A549 (cell line): ENCODE measurements around the gene STRA8. TPM values are rescaled to one million over a fixed set of nuclear protein-coding genes. Genes with fewer than 3 reads are reported as not detected.

ENCODE experiments used
- ATAC-seq, 2 experiments: fragments of 200-7000 bp in 1 of 2; fragments of >200 bp in 1 of 2; cut with Nextera tagmentation in 1 of 2; cut with Tn5 transposase in 1 of 2; 3 replicates each; pipeline versions ENCODE4 v1.8.0 to v1.9.1; 2018 to 2020; ENCODE audit warnings: mild to moderate bottlenecking in 1 of 2, moderate library complexity in 1 of 2
- CTCF ChIA-PET: fragments of 300-600 bp; sonication (Branson Sonifier 250); formaldehyde crosslinking; extraction: SDS; loops from one replicate; lab custom pipeline; 2021; ENCODE audit warnings: antibody characterized with exemption, inconsistent platforms; lab: Yijun Ruan, JAX
- POLR2A ChIA-PET: fragments of 350-600 bp; formaldehyde crosslinking; extraction: SDS; loops from one replicate; lab custom pipeline; 2021; ENCODE audit warnings: antibody characterized with exemption, inconsistent platforms; lab: Yijun Ruan, JAX
- DNase-seq, 2 experiments: peaks; one replicate each; pipeline versions ENCODE4 v3.0.0 to v3.0.0-alpha.2; 2011 to 2016; ENCODE audit warnings: low read depth in 1 of 2, low spot score in 1 of 2
- FAIRE-seq: peaks from 2 replicates; lab custom pipeline; 2011; peaks lifted over from hg19 to GRCh38; lab: Jason Lieb, UNC
- H3K27ac ChIP-seq, 2 experiments: fragments of >200 bp; sonication (Bioruptor Twin); formaldehyde crosslinking; 3 replicates each; pipeline ENCODE4 v1.5.1; 2016 to 2017
- H3K4me1 ChIP-seq: fragments of >200 bp; sonication (Bioruptor Twin); formaldehyde crosslinking; 3 replicates; pipeline ENCODE4 v1.6.1; 2016
- H3K4me2 ChIP-seq: fragments of >200 bp; sonication (Bioruptor Twin); formaldehyde crosslinking; 3 replicates; pipeline ENCODE4 v1.6.1; 2016
- H3K4me3 ChIP-seq: fragments of >200 bp; sonication (Bioruptor Twin); formaldehyde crosslinking; 3 replicates; pipeline ENCODE4 v1.5.1; 2016
- H3K9me3 ChIP-seq: fragments of >200 bp; sonication (Bioruptor Twin); formaldehyde crosslinking; 3 replicates; pipeline ENCODE4 v1.6.1; 2016
- ELK1 ChIP-seq: fragments of 150-350 bp; IDR thresholded peaks from 2 replicates; pipeline ENCODE4 v1.6.1; 2014; ENCODE audit warnings: low read depth, mild to moderate bottlenecking, low read length
- EP300 ChIP-seq, 2 experiments: fragments of >200 bp; sonication (Bioruptor Twin); formaldehyde crosslinking; IDR thresholded peaks; 2 replicates in 1 of 2; 3 replicates in 1 of 2; pipeline ENCODE4 v1.6.1; 2016 to 2017
- GATA3 ChIP-seq: IDR thresholded peaks from 2 replicates; pipeline ENCODE4 v1.6.1; 2012; ENCODE audit warnings: borderline replicate concordance
- HES2 ChIP-seq: fragments of >200 bp; sonication (Bioruptor Twin); formaldehyde crosslinking; IDR thresholded peaks from 2 replicates; pipeline ENCODE4 v1.6.1; 2016
- HOXB13 ChIP-seq: fragments of 250-450 bp; sonication (Bioruptor Pico); IDR thresholded peaks from 2 replicates; pipeline ENCODE4 v1.5.0; 2020; ENCODE audit warnings: low read depth, mild to moderate bottlenecking, moderate library complexity
- MAX ChIP-seq: IDR thresholded peaks from 2 replicates; pipeline ENCODE4 v1.6.1; 2012
- NFE2L2 ChIP-seq: fragments of 150-350 bp; conservative IDR thresholded peaks from 2 replicates; pipeline ENCODE4 v1.6.1; 2014; ENCODE audit warnings: low read length
- NPAS2 ChIP-seq: fragments of 250-450 bp; sonication (Bioruptor Pico); IDR thresholded peaks from 2 replicates; pipeline ENCODE4 v1.8.0; 2022; ENCODE audit warnings: mild to moderate bottlenecking, moderate library complexity, borderline replicate concordance
- PHF8 ChIP-seq: fragments of 200-600 bp; sonication (generic); IDR thresholded peaks from 2 replicates; pipeline ENCODE4 v1.6.1; 2016; ENCODE audit warnings: low read depth, mild to moderate bottlenecking, antibody characterized with exemption, moderate library complexity, borderline replicate concordance
- RAD21 ChIP-seq, 2 experiments: fragments of >200 bp in 1 of 2; sonication (Bioruptor Twin) in 1 of 2; formaldehyde crosslinking in 1 of 2; IDR thresholded peaks in 1 of 2; conservative IDR thresholded peaks in 1 of 2; 2 replicates in 1 of 2; 3 replicates in 1 of 2; pipeline ENCODE4 v1.6.1; 2012 to 2018; ENCODE audit warnings: inconsistent platforms in 1 of 2
- RCOR1 ChIP-seq: fragments of 150-350 bp; IDR thresholded peaks from 2 replicates; pipeline ENCODE4 v1.6.1; 2014; ENCODE audit warnings: antibody characterized with exemption, low read length, low read depth
- RFX5 ChIP-seq: fragments of 450-650 bp; IDR thresholded peaks from 2 replicates; pipeline ENCODE4 v1.7.1; 2014; ENCODE audit warnings: antibody characterized with exemption, mild to moderate bottlenecking, moderate library complexity
- RNF2 ChIP-seq: fragments of 200-600 bp; sonication (generic); IDR thresholded peaks from 2 replicates; pipeline ENCODE4 v1.6.1; 2016; ENCODE audit warnings: low read depth, mild to moderate bottlenecking, antibody characterized with exemption, moderate library complexity, borderline replicate concordance
- SMC3 ChIP-seq: fragments of >200 bp; sonication (Bioruptor Twin); formaldehyde crosslinking; IDR thresholded peaks from 3 replicates; pipeline ENCODE4 v1.6.1; 2018; ENCODE audit warnings: inconsistent platforms
- TFCP2L1 ChIP-seq: fragments of 250-450 bp; sonication (Bioruptor Pico); IDR thresholded peaks from 2 replicates; pipeline ENCODE4 v1.5.0; 2021; ENCODE audit warnings: mild to moderate bottlenecking
- TP53 ChIP-seq: fragments of 250-450 bp; sonication (Bioruptor Pico); IDR thresholded peaks from 2 replicates; pipeline ENCODE4 v1.5.0; 2021; ENCODE audit warnings: mild to moderate bottlenecking, moderate library complexity
- ZSCAN20 ChIP-seq: fragments of 250-450 bp; sonication (Bioruptor Pico); IDR thresholded peaks from 2 replicates; pipeline ENCODE4 v1.8.0; 2022; ENCODE audit warnings: mild to moderate bottlenecking, moderate library complexity
- WGBS: methylation state at CpG from one replicate; pipeline ENCODE4 v1.1.6; 2017; ENCODE audit errors: missing lambda C conversion rate; 5-methylcytosine and 5-hydroxymethylcytosine counted together
- polyA plus RNA-seq, 4 experiments: library from polyadenylated mRNA; depleted of rRNA in 3 of 4; stranded (reverse); fragments of >200 nt; fragmentation: RNase III in 1 of 4; extraction: RNeasy Plus Mini Kit Qiagen cat#74134 plus additional on column Dnase treatment in 1 of 4; gene quantifications; 2 replicates in 3 of 4; 3 replicates in 1 of 4; pipeline ENCODE4 v1.2.3, GENCODE V29; 2011 to 2017
- TF ChIP-seq, protein P1 (sequence below): fragments of 250-450 bp; sonication (Bioruptor Pico); IDR thresholded peaks from 2 replicates; pipeline ENCODE4 v1.5.0; 2021; ENCODE audit warnings: mild to moderate bottlenecking, moderate library complexity, borderline replicate concordance

Gene STRA8
- polyA plus RNA-seq, 2 of the 4 experiments (the other 2 are of a cell fraction): not detected

DNA sequence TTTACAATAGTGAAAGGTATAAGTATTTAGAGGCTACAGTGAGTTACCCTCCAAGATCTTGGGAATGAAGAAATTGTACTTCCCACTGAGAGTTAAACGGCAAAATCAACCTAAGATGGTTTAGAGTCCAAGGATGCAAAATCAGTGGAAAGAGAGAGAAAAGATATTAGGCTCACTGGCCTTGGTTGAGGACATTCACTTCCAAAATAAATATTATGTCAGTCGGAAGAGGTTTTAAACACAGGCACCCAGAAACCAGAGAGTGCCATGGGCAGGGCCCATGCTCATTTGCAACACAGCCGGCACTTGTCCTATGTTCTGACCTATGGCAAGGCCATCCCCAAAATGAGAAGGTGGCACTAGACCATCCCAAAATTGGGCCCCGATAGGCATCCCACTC, 18.5 kb upstream of the STRA8 start:
- CTCF ChIA-PET: no interaction called here
- Histone ChIP-seq H3K9me3 (no peaks in the 10 kb centered on the region), H3K4me2 (no peak overlapping the region), H3K4me3 (no peak overlapping the region), H3K27ac (no peak overlapping the region), H3K4me1 (peaks cover 17% of the 10 kb centered on the region)
- TF ChIP-seq ELK1: no peak
- no peak for TF ChIP-seq NPAS2
- no peak for TF ChIP-seq RFX5
- TF ChIP-seq PHF8: no peak
- no peak for TF ChIP-seq SMC3
- TF ChIP-seq HOXB13 (CRISPR knock-in tag): no peak
- TF ChIP-seq HES2: no peak
- TF ChIP-seq GATA3: no peak
- TF ChIP-seq TP53 (CRISPR knock-in tag): no peak
- TF ChIP-seq NFE2L2: no peak
- no peak for TF ChIP-seq RAD21 (conservative IDR thresholded peaks at IDR 0.05 in 1 of 2, IDR thresholded peaks at IDR 0.05 in 1 of 2)
- TF ChIP-seq EP300 (IDR thresholded peaks at IDR 0.05): no peak
- WGBS: 85% methylated on average over 4 of the region's 4 CpGs
- DNase-seq: no peak
- POLR2A ChIA-PET: no interaction called here
- no peak for FAIRE-seq
- no peak for ATAC-seq

DNA sequence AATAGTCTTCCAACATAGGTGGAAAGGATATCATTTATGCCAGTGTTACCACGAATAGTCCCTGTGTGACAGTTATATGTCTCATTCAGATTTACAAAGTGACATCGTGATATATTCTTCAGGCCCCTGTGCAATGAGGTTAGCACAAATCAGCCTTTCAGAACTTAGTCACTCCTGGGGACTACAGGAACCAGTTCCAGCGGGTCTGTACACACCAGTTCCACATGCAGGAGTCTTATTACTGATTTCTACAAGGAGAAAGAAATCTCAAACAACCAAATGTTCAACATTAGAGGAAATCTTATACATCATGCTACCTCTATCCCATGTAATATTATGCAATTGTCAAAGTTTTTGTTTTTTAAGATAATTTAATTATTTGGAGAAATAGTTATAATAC, 17.9 kb upstream of the STRA8 start:
- ATAC-seq (no peak), FAIRE-seq (no peak), DNase-seq (no peak)
- Histone ChIP-seq H3K4me3 (no peak overlapping the region), H3K9me3 (no peaks in the 10 kb centered on the region), H3K27ac (no peak overlapping the region), H3K4me1 (peaks cover 17% of the 10 kb centered on the region), H3K4me2 (no peak overlapping the region)
- no peak for TF ChIP-seq RFX5
- no peak for TF ChIP-seq RNF2
- TF ChIP-seq, protein P1, sequence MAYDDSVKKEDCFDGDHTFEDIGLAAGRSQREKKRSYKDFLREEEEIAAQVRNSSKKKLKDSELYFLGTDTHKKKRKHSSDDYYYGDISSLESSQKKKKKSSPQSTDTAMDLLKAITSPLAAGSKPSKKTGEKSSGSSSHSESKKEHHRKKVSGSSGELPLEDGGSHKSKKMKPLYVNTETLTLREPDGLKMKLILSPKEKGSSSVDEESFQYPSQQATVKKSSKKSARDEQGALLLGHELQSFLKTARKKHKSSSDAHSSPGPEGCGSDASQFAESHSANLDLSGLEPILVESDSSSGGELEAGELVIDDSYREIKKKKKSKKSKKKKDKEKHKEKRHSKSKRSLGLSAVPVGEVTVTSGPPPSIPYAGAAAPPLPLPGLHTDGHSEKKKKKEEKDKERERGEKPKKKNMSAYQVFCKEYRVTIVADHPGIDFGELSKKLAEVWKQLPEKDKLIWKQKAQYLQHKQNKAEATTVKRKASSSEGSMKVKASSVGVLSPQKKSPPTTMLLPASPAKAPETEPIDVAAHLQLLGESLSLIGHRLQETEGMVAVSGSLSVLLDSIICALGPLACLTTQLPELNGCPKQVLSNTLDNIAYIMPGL (CRISPR knock-in tag): no peak
- TF ChIP-seq EP300 (IDR thresholded peaks at IDR 0.05): no peak
- TF ChIP-seq HES2: no peak
- no peak for TF ChIP-seq RAD21 (conservative IDR thresholded peaks at IDR 0.05 in 1 of 2, IDR thresholded peaks at IDR 0.05 in 1 of 2)
- TF ChIP-seq TFCP2L1: no peak
- TF ChIP-seq ZSCAN20 (CRISPR knock-in tag): no peak
- no peak for TF ChIP-seq RCOR1
- TF ChIP-seq MAX: no peak
- no peak for TF ChIP-seq HOXB13 (CRISPR knock-in tag)
- CTCF ChIA-PET: no interaction called here
- WGBS: 66% methylated on average over 3 of the region's 3 CpGs
- POLR2A ChIA-PET: no interaction called here
